Smooth muscle cell (in vitro differentiated cells): Measurements from ENCODE around the gene LNP1. TPM values are rescaled to one million over a fixed set of nuclear protein-coding genes. Genes with fewer than 3 reads are reported as not detected.
"Not testable (repeated sequence)": the region's sequence is repeated elsewhere in the genome, so short reads cannot be mapped to it uniquely, and the experiment has no call there.

Experiments
- DNase-seq: peaks from one replicate; lab custom pipeline; 2025; ENCODE audit not compliant: unreplicated experiment; lab: John Stamatoyannopoulos, UW
- H2AFZ ChIP-seq: fragments of 200-600 bp; sonication (generic); 2 replicates; pipeline ENCODE4 v1.6.0; 2016; ENCODE audit warnings: antibody characterized with exemption, low read depth, mild to moderate bottlenecking
- H3F3A ChIP-seq: fragments of 200-600 bp; sonication (generic); 2 replicates; pipeline ENCODE4 v1.6.0; 2017; ENCODE audit warnings: antibody characterized with exemption, low read depth
- H3K27ac ChIP-seq: fragments of 200-600 bp; sonication (generic); 2 replicates; pipeline ENCODE4 v1.5.1; 2016; ENCODE audit warnings: low read depth, mild to moderate bottlenecking
- H3K27me3 ChIP-seq: fragments of 200-600 bp; sonication (generic); 2 replicates; pipeline ENCODE4 v1.6.1; 2016; ENCODE audit warnings: low read depth, mild to moderate bottlenecking
- H3K36me3 ChIP-seq: fragments of 200-600 bp; sonication (generic); 2 replicates; pipeline ENCODE4 v1.5.1; 2016; ENCODE audit warnings: low read depth
- H3K4me1 ChIP-seq: fragments of 200-600 bp; sonication (generic); 2 replicates; pipeline ENCODE4 v1.5.1; 2016; ENCODE audit warnings: low read depth
- H3K4me2 ChIP-seq: fragments of 200-600 bp; sonication (generic); 2 replicates; pipeline ENCODE4 v1.6.0; 2016; ENCODE audit warnings: mild to moderate bottlenecking
- H3K4me3 ChIP-seq: fragments of 200-600 bp; sonication (generic); 2 replicates; pipeline ENCODE4 v1.5.1; 2016; ENCODE audit warnings: mild to moderate bottlenecking
- H3K79me2 ChIP-seq: fragments of 200-600 bp; sonication (generic); 2 replicates; pipeline ENCODE4 v1.6.0; 2016; ENCODE audit warnings: low read depth, mild to moderate bottlenecking
- H3K9ac ChIP-seq: fragments of 200-600 bp; sonication (generic); 2 replicates; pipeline ENCODE4 v1.6.0; 2016; ENCODE audit warnings: low read depth
- H3K9me3 ChIP-seq: fragments of 200-600 bp; sonication (generic); replicated peaks from 2 replicates; pipeline ENCODE4 v1.5.1; 2016; ENCODE audit warnings: low read depth
- H4K20me1 ChIP-seq: fragments of 200-600 bp; sonication (generic); 2 replicates; pipeline ENCODE4 v1.6.0; 2016; ENCODE audit warnings: low read depth
- CTCF ChIP-seq: fragments of 200-600 bp; sonication (generic); IDR thresholded peaks from 2 replicates; pipeline ENCODE4 v1.5.1; 2017; ENCODE audit warnings: borderline replicate concordance, mild to moderate bottlenecking, antibody characterized with exemption; ENCODE audit not compliant: insufficient read depth, poor library complexity, severe bottlenecking
- WGBS: methylation state at CpG from one replicate; pipeline ENCODE4 v1.1.7; 2016; ENCODE audit warnings: low lambda C conversion rate; 5-methylcytosine and 5-hydroxymethylcytosine counted together
- polyA plus RNA-seq: library from polyadenylated mRNA; unstranded; fragments of >200 nt; fragmentation: Nextera tagmentation; extraction: Ambion mirVana; gene quantifications from 2 replicates; pipeline ENCODE4 v1.2.1, GENCODE V29; 2016
- total RNA-seq: library from RNA; depleted of rRNA; stranded (reverse); fragments of >200 nt; gene quantifications from 2 replicates; pipeline ENCODE4 v1.2.3, GENCODE V29; 2014

The LNP1 gene, protein sequence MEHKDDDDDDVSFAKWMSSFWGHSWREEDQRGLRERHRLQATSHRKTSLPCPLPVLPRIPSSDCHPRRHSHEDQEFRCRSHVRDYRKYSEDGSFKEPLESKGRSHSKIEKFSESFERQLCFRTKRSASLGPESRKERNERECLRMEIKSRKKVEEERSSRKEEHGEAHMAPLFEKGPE
- total RNA-seq (3.1 and 4.2 TPM in 2 replicates), polyA plus RNA-seq (4.3 and 6.3 TPM in 2 replicates)

DNA sequence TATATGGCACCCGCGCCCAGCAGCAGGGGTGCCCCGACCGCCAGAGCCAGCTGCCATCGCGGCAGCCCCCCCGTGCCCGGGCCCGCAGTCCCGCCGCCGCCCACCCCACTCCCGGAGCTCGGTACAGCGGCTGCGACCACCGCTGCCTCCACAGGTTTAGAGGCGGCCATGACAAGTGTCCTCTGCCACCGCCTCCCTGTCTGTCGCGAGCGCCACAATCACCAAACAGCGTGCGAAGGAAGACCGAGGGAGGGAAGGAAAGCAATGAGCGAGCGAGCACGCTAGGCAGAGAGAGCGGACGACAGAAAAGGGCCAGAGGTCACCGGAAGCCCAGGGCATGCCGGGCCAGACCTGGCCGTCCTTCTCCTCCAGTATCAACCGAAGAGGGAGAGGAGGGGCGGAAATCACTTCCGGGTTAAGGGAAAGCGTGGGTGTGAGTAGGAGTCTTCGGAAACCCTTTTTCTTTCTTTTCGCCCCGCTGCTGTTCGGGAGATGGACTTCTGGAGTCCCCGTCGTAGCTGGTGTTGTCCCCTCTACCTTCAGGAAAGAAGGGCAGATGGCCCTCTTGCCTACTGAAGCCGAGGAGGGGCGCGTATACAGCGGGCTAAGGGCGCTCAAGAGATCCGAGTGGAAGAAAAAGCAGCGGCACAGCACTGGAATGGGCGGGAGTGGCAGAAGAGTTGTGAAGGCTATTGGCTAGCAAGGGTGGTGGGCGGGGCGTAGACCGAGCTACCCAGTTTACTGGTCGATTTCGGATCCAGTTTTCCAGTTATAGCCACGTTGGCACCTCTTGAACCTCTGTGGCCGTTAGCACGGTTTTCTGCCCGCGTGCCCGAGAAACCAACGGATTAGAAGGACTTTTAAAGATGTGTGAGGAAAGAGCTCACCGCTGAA lies at the start of gene LNP1, which contains the start of gene TOMM70:
Gene LNP1, plus strand, starts transcription at position 760 of the 894 bp plus-strand sequence. CDS start 28,191 bp downstream, outside the sequence.
Gene TOMM70, minus strand, starts transcription at position 310 of the 894 bp plus-strand sequence. Its CDS starts 140 bp downstream, at position 170.
- H3K9me3 ChIP-seq, result no peaks in the 10 kb centered on the region
- peak within 1 kb of the TSS; percentile 94 for H3K9ac ChIP-seq
- H3K4me2 ChIP-seq, result peak within 1 kb of the TSS; percentile 96
- peaks cover 25% of the 10 kb centered on the region for H3K4me1 ChIP-seq
- H3K4me3 ChIP-seq, result peak within 1 kb of the TSS; percentile 83
- no peaks in the 10 kb centered on the region for H3K36me3 ChIP-seq
- H4K20me1 ChIP-seq, result peaks cover 47% of the 10 kb centered on the region
- no peak for TF ChIP-seq CTCF
- WGBS, result 1% methylated on average over 63 of the region's 64 CpGs
- no peaks in the 10 kb centered on the region for H3F3A ChIP-seq
- peak within 1 kb of the TSS; percentile 91 for H2AFZ ChIP-seq
- peak within 1 kb of the TSS; percentile 96 for H3K27ac ChIP-seq
- peaks cover 78% of the 10 kb centered on the region for H3K79me2 ChIP-seq
- peak; percentile 77 for DNase-seq
- no peaks in the 10 kb centered on the region for H3K27me3 ChIP-seq

DNA sequence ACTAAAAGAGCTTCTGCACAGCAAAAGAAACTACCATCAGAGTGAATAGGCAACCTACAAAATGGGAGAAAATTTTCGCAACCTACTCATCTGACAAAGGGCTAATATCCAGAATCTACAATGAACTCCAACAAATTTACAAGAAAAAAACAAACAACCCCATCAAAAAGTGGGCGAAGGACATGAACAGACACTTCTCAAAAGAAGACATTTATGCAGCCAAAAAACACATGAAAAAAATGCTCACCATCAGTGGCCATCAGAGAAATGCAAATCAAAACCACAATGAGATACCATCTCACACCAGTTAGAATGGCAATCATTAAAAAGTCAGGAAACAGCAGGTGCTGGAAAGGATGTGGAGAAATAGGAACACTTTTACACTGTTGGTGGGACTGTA lies 49.6 kb upstream of the LNP1 start:
- not testable (repeated sequence) for H3K9ac ChIP-seq, H3K4me3 ChIP-seq, H3K27me3 ChIP-seq, H3K4me2 ChIP-seq, H3F3A ChIP-seq, H2AFZ ChIP-seq, H3K36me3 ChIP-seq, DNase-seq, H3K4me1 ChIP-seq, H3K79me2 ChIP-seq, H4K20me1 ChIP-seq, H3K27ac ChIP-seq, H3K9me3 ChIP-seq
- WGBS, result 100% methylated on average over 2 of the region's 2 CpGs

GRCh38 chr3:100352296-100353231 lies 48.8 kb upstream of the LNP1 start:
- Histone ChIP-seq H3K9ac (peak overlapping the region; percentile 18), H3K4me3 (no peak overlapping the region), H2AFZ (no peak overlapping the region), H3K27me3 (no peaks in the 10 kb centered on the region), H3K4me1 (no peaks in the 10 kb centered on the region), H3K36me3 (no peaks in the 10 kb centered on the region), H4K20me1 (no peaks in the 10 kb centered on the region), H3K9me3 (no peaks in the 10 kb centered on the region), H3K4me2 (peak overlapping the region; percentile 13), H3K27ac (peak overlapping the region; percentile 81), H3F3A (peaks cover 4% of the 10 kb centered on the region), H3K79me2 (no peaks in the 10 kb centered on the region)
- DNase-seq, result no peak
- no peak for TF ChIP-seq CTCF
- 77% methylated on average over 10 of the region's 10 CpGs for WGBS

GRCh38 chr3:100354850-100355249 lies 46.5 kb upstream of the LNP1 start:
- no peak for DNase-seq
- H3K27me3 ChIP-seq, result no peaks in the 10 kb centered on the region
- TF ChIP-seq CTCF, result no peak
- no peaks in the 10 kb centered on the region for H3K36me3 ChIP-seq
- peak overlapping the region; percentile 33 for H3K27ac ChIP-seq
- H3K4me3 ChIP-seq, result no peak overlapping the region
- no peaks in the 10 kb centered on the region for H3K79me2 ChIP-seq
- H4K20me1 ChIP-seq, result no peaks in the 10 kb centered on the region
- WGBS, result 93% methylated on average over 3 of the region's 3 CpGs
- no peak overlapping the region for H3K4me2 ChIP-seq
- no peak overlapping the region for H2AFZ ChIP-seq
- no peaks in the 10 kb centered on the region for H3K4me1 ChIP-seq
- H3K9ac ChIP-seq, result no peak overlapping the region
- peaks cover 4% of the 10 kb centered on the region for H3F3A ChIP-seq
- H3K9me3 ChIP-seq, result no peaks in the 10 kb centered on the region
